NCI-H69 (cell line): ENCODE data around the gene TRMT61A.
"Not testable (repeated sequence)": the region's sequence is repeated elsewhere in the genome, so short reads cannot be mapped to it uniquely, and the experiment has no call there.

Source experiments
- DNase-seq: peaks from one replicate; lab custom pipeline; 2025; lab: John Stamatoyannopoulos, UW

The TRMT61A gene

GRCh38 chr14:103522649-103523574 is 6.1 kb upstream of the TRMT61A start, which contains the start of gene CKB:
Gene CKB, minus strand, starts transcription at chr14:103522830. Its CDS starts 337 bp downstream, at chr14:103522493.
- DNase-seq, result peak; percentile 95

GRCh38 chr14:103523575-103523954 is 5.4 kb upstream of the TRMT61A start:
- no peak for DNase-seq

DNA sequence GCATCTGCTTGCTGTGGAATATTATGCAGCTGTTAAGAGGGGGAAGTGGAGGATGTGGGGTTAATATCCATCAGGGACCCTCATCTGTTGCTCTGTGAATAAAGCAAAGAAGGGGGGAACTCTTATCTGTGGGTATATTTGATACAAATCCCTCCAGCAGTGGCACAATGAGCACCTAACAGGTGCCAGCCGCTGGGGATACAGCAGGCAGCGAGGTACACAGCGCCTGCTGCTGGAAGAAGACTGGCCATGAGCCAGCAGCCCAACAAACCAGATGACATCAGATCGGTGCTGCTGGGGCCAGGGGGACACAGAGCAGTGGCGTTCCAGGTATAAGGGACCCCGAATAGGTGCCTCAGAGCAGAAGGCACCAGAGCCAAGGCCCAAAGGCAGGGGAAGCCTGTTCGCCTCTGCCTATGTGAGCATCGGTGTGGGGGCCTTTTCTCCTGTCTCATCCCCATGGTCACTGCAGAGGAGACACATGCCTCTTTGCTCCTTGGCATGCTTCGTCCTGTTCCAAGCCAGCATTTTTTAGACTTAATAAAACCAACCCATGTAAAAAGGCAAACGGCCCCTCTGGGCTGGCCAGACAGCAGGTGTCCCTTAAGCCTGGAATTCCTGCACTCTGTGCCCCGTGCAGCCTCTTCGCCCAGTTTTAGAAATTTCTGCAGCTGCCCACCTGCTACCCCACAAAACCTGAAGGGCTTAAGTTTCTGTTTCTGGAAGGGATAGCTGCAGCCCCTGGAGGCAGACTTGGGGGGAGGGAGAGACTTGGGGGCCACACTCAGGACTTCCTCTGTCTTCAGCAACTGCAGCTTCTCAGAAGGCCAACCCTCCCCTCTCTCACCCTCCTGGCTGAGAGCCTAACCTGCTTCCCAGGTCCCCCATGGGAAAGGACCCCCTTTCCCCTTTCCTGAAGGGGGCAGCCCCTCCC is 4.7 kb upstream of the TRMT61A start:
- DNase-seq, result peak; percentile 45

GRCh38 chr14:103525430-103526246 is 3.4 kb upstream of the TRMT61A start:
- DNase-seq, result not testable (repeated sequence)

- no peak for DNase-seq
Measured at GRCh38 chr14:103526247-103526913, 2.6 kb upstream of the TRMT61A start.

DNA sequence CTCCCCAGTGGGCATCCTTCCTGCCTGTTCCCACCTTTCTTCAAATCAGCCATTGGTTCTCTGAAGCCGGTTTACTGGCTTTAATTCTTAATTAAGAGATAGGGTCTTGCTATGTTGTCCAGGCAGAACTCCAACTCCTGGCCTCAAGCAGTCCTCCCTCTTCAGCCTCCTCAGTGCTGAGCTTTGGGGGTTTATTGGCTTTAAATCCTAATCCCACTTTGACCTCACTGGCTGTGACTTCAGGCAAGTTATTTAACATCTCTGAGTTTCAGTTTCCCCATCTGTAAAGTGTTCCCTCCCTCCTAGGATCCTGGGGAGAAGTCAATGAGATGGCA is 2.1 kb upstream of the TRMT61A start:
- DNase-seq, result no peak

DNA sequence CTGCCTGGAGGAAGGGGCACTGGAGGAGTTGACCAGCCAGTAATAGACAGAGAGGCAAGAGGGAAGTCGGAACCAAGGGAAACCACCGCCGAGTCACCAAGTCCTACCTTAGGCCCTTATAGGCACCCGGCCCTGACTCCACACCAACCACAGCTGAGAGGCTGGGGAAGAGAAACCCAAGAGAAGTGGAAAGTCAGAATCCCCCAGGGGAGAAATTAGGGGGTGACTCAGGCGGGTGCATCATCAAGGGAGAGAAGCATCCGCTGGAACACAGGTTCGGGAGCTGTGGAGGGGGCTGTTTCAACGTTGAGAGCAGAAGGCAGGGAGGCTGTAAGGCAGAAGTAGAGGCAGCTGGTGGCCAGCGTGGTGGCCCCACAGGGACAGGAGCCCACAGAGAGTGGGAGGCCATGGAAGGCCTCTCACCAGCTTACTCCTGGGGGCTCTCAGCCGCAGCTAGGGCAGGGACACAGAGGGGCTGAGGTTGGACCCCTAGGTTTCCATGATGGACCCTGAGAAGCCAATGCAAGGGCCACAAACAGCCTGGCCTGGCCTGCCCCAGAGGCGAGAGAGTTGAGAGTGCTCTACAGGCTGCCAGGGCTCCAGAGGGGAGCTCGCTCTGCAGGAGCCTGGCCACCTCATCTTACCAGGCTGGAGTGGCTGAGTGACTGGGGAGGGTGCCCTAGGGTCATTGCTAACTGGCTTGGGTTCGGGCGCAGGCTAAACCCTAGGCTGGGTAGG is 1.4 kb upstream of the TRMT61A start:
- no peak for DNase-seq

DNA sequence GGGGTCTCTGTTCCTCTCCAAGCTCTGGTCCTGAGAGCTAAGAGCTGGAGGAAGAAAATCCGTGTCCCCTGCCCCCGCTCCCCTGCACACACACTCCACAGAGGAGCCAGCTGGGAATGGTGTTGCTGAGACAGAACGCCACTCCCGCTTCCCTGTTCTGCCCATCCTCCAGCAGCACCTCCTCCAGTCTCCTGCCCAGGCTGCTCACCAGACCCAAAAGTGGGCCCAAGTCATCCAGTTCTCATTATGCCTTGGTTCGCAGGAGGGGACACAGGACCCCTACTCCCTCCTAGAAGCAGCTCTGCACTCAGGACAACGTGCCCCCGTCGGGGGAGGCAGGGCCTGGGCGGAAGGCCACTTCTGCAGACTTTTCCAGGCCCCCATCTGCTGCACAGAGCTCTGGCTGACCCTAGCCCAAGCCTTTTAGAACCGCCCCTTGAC is 830 bp upstream of the TRMT61A start:
- DNase-seq, result peak; percentile 74

GRCh38 chr14:103529383-103530365 is 678 bp downstream of the TRMT61A start:
- no peak for DNase-seq

DNA sequence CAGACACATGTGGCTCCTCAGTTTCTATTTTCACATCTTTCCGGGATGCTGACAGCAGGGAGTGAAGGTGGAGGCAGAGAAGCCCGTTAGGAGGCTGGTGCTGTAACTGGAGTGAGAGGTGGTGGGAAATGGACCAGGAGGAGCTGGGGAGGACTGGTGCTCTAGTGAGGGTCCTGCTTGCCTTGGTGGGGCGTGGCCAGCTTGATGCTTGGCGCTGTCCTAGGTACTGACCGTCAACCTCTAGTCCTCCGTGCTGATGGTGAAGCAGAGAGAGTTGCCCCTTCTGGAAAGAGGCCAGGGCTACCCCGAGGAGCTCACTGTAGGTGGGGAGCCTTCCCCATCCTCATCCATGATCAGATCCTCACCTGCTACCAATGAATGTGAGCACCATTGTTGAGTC is 1.4 kb downstream of the TRMT61A start:
- no peak for DNase-seq

DNA sequence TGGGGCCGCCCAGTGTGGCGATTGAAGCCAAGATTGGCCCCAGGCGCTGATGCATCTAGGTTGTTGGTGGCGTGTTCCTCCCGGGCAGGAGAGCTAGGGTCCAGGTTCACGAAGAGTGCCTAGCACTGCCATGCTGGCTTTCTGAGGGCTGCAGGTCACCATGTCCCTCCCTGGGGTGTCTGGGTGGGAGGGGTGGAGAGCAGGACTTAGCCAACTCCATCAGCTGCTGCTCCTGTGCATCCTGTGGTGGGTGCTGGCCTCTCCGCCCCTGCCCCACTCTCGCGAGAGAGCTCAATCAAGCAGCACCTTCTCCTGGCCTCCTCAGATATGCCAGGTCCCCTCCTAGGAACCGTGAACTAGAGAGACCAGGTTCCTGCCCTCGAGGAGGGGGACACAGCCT is 1.8 kb downstream of the TRMT61A start:
- no peak for DNase-seq

DNA sequence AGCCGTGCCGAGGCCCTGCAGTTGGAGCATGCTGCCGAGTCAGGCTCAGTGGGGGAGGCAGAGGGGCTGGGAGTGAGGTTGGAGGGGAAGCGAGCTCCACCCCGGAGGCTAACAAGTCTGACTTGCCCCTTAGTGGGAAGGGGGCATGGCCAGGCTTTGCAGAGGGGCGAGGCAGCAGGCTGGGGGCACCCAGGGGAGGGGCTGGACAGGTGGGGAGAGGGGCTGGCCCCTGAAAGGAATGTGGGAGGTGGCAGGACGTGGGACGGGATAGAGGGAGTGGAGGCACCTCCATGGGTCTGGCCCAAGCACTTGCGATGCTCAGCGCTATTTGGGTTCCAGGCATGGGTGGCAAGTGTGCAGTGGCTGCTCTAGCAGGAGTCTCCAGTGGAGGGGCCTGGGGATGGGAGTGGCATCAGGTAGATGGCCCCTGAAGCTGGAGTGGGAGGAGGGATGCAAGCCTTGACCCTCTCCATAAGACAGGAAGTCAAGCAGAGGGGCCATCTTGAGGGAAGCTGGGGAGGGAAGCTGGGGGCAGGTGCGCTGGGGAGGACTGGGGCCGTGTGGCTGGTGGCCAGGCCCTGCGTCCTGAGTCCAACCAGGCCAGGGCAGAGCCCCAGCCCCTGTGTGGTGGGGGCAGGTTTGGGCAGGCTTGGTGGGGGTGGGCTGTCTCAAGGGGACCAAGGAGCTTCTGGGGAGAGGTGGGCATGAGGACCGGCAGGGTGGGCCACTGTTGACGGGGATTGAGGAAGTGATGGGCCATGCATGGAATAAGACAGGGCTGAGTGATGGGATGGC is 2.6 kb downstream of the TRMT61A start:
- DNase-seq, result no peak

DNA sequence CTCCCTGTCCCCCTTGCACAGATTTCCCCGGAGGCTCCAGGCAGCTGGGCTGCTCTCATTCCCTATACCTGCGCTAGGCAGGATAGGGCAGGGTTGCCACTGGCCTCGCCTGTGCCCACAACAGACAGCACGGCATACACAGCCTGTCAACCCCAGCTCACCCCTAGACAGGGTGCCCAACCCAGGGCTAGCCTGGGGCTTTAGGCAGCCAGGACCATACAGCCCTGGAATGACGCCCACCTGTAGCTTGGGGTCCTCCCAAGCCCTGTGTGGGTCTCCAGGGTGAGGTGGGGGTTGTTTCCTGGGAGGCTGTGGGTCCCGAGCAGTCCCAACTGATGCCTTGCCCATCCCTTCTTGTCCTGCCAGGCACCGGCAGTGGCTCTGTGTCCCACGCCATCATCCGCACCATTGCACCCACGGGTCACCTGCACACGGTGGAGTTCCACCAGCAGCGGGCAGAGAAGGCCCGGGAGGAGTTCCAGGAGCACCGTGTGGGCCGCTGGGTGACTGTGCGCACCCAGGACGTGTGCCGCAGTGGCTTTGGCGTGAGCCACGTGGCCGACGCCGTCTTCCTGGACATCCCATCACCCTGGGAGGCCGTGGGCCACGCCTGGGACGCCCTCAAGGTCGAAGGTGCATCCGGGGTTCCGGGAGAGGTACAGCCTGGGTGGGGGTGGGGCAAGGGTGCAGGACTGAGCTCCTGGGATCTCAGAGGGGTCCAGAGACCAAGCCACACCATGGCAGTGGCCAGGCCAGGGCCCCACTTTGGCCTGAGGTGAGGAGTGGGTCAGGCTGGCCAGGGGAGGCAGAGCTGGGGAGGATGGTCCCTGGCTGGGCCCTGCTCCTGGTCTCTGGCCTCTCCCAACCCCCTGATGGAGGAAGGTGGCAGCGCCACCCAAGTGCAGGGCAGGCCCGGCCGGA is 3.5 kb downstream of the TRMT61A start:
- DNase-seq, result no peak

DNA sequence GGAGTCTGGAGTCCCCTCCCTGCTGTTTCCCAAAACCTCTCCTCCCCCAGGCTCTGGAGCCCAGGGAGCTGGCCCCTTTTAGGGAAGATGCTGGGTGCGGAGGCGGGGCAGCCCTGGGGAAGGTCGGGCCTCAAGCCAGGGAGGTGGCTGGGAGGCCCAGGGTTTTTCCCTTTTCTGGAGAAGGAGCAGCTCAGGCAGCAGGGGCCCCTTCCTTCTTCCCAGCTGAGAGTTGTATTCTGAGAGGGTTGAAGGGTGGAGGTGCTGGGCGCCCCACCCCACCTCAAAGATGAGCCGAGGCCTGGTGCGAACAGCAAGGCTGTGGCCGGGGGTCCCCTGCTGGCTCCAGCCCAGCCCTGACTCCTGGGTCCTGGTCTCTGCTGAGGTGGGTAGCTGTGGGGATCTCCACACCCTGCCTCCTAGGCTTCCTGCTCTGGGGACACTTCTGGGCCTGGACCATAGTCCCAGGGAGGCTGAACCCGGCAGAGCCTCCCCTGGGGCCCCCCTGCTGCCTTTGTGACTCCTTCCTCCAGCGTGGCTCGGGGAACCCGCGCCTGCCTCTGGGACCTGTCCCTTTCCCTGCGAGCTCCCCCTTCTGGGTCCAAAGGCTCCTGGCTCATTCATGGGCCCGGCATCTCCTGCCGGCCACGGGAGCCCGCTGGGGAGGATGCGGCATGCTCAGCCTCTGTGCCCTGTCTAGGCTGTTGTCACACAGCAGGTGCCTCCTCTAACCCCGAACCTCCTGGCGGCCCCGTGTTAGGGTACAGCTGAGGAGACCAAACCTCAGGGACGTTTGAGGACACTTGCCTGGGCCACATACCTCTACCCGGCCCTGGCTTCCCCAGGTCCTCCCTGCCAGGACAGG is 4.4 kb downstream of the TRMT61A start:
- DNase-seq, result no peak

- DNase-seq, result no peak
Measured at GRCh38 chr14:103533999-103534575, 5.1 kb downstream of the TRMT61A start.

GRCh38 chr14:103534576-103535061 is 5.6 kb downstream of the TRMT61A start:
- no peak for DNase-seq
